Neural progenitor cell (in vitro differentiated cells): ENCODE results near the gene RANBP1.

ENCODE experiments used
- CTCF ChIP-seq: fragments of 200-600 bp; sonication (generic); IDR thresholded peaks from 2 replicates; pipeline ENCODE4 v1.5.1; 2017; ENCODE audit warnings: antibody characterized with exemption, mild to moderate bottlenecking
- EZH2 ChIP-seq: fragments of 200-600 bp; sonication (generic); IDR thresholded peaks from 2 replicates; pipeline ENCODE4 v1.6.1; 2017; ENCODE audit warnings: antibody characterized with exemption, mild to moderate bottlenecking, moderate library complexity

- TF ChIP-seq CTCF (no peak), EZH2 (no peak)
Measured at GRCh38 chr22:20087319-20088262, 28.3 kb upstream of the RANBP1 start.
